ENCODE data around the gene ARPC1B. TPM values are rescaled to one million over a fixed set of nuclear protein-coding genes. Genes with fewer than 3 reads are reported as not detected.
A peak's percentile ranks its signal among the peaks of the same experiment; 100 is the strongest.

The ARPC1B gene
- total RNA-seq, 3 donors from 2014 or later: 108 to 176 (median 169) TPM

- no peak for DNase-seq (ENCODE audit: low spot score in 2 of 2)
- no peaks in the 10 kb centered on the region for H3K36me3 ChIP-seq
- no peaks in the 10 kb centered on the region for H3K9me3 ChIP-seq
- H3K27me3 ChIP-seq: no peaks in the 10 kb centered on the region
- no peak overlapping the region for H3K27ac ChIP-seq
- intact Hi-C loops (cut with DNase I; ENCODE audit: low total_unique reads): no loop called here
- no peaks in the 10 kb centered on the region for H3K4me1 ChIP-seq
- TF ChIP-seq CTCF (IDR thresholded peaks at IDR 0.05): no peak
- no peak for TF ChIP-seq POLR2AphosphoS5 (IDR thresholded peaks at IDR 0.05)
- no peak for TF ChIP-seq POLR2A (IDR thresholded peaks at IDR 0.05)
- H3K4me3 ChIP-seq: no peak overlapping the region
Measured at GRCh38 chr7:99363286-99363685, 11.2 kb upstream of the ARPC1B start.

- H3K9me3 ChIP-seq: no peaks in the 10 kb centered on the region
- no peaks in the 10 kb centered on the region for H3K36me3 ChIP-seq
- H3K27ac ChIP-seq: no peak overlapping the region
- H3K4me3 ChIP-seq: no peak overlapping the region
- DNase-seq (ENCODE audit: low spot score in 2 of 2): no peak
- no peaks in the 10 kb centered on the region for H3K4me1 ChIP-seq
- intact Hi-C loops (cut with DNase I; ENCODE audit: low total_unique reads): no loop called here
- TF ChIP-seq POLR2AphosphoS5 (IDR thresholded peaks at IDR 0.05): no peak
- TF ChIP-seq CTCF (IDR thresholded peaks at IDR 0.05): peak in 2 of 3 donors; percentile 33 to 43
- no peak for TF ChIP-seq POLR2A (IDR thresholded peaks at IDR 0.05)
- no peaks in the 10 kb centered on the region for H3K27me3 ChIP-seq
Measured at GRCh38 chr7:99365318-99366141, 9.0 kb upstream of the ARPC1B start.

- DNase-seq (ENCODE audit: low spot score in 2 of 2): no peak
- H3K4me3 ChIP-seq: no peak overlapping the region
- TF ChIP-seq POLR2AphosphoS5 (IDR thresholded peaks at IDR 0.05): no peak
- no peak for TF ChIP-seq CTCF (IDR thresholded peaks at IDR 0.05)
- no peak for TF ChIP-seq POLR2A (IDR thresholded peaks at IDR 0.05)
- H3K27ac ChIP-seq: no peak overlapping the region
- H3K4me1 ChIP-seq: no peaks in the 10 kb centered on the region
- no peaks in the 10 kb centered on the region for H3K36me3 ChIP-seq
- no peaks in the 10 kb centered on the region for H3K9me3 ChIP-seq
- intact Hi-C loops (cut with DNase I; ENCODE audit: low total_unique reads): no loop called here
- no peaks in the 10 kb centered on the region for H3K27me3 ChIP-seq
Measured at GRCh38 chr7:99366646-99367045, 7.9 kb upstream of the ARPC1B start.

GRCh38 chr7:99368750-99369389 lies 5.7 kb upstream of the ARPC1B start:
- Histone ChIP-seq H3K27me3 (no peaks in the 10 kb centered on the region), H3K27ac (no peak overlapping the region), H3K4me1 (no peaks in the 10 kb centered on the region), H3K36me3 (no peaks in the 10 kb centered on the region), H3K9me3 (no peaks in the 10 kb centered on the region), H3K4me3 (no peak overlapping the region)
- no peak for TF ChIP-seq CTCF (IDR thresholded peaks at IDR 0.05)
- no peak for TF ChIP-seq POLR2A (IDR thresholded peaks at IDR 0.05)
- no peak for TF ChIP-seq POLR2AphosphoS5 (IDR thresholded peaks at IDR 0.05)
- no peak for DNase-seq (ENCODE audit: low spot score in 2 of 2)
- intact Hi-C loops (cut with DNase I; ENCODE audit: low total_unique reads): no loop called here

GRCh38 chr7:99369767-99370391 lies 4.7 kb upstream of the ARPC1B start:
- Histone ChIP-seq H3K4me1 (no peaks in the 10 kb centered on the region), H3K4me3 (no peak overlapping the region), H3K27ac (no peak overlapping the region), H3K9me3 (no peaks in the 10 kb centered on the region), H3K36me3 (no peaks in the 10 kb centered on the region), H3K27me3 (no peaks in the 10 kb centered on the region)
- no peak for DNase-seq (ENCODE audit: low spot score in 2 of 2)
- TF ChIP-seq POLR2A (IDR thresholded peaks at IDR 0.05) (no peak), POLR2AphosphoS5 (IDR thresholded peaks at IDR 0.05) (no peak), CTCF (IDR thresholded peaks at IDR 0.05) (no peak)
- intact Hi-C loops (cut with DNase I; ENCODE audit: low total_unique reads): no loop called here
